GM12878 (cell line): ENCODE data around the gene SLC35F3. TPM values are rescaled to one million over a fixed set of nuclear protein-coding genes. Genes with fewer than 3 reads are reported as not detected.

Source experiments
- ATAC-seq: fragments of 200-7000 bp; cut with Tn5 transposase; 3 replicates; pipeline ENCODE4 v1.9.1; 2020; ENCODE audit warnings: mild to moderate bottlenecking, moderate library complexity
- BruUV-seq: library from RNA; stranded (reverse); fragments of 400-500 nt; replicated peaks from 2 replicates; lab custom pipeline; 2021; lab: Mats Ljungman, UMichigan
- CTCF ChIA-PET: fragments of 300-600 bp; sonication (Branson Sonifier 250); formaldehyde crosslinking; extraction: SDS; loops from one replicate; lab custom pipeline; 2021; ENCODE audit warnings: inconsistent platforms; lab: Yijun Ruan, JAX
- POLR2A ChIA-PET: fragments of 350-600 bp; formaldehyde crosslinking; extraction: SDS; loops from one replicate; lab custom pipeline; 2021; ENCODE audit warnings: inconsistent platforms; lab: Charles Lee
- RAD21 ChIA-PET: fragments of 300-600 bp; sonication (Branson Sonifier 250); formaldehyde crosslinking; loops from one replicate; lab custom pipeline; 2023; ENCODE audit warnings: antibody characterized with exemption; ENCODE audit not compliant: unreplicated experiment; lab: Charles Lee
- SMC1A ChIA-PET: fragments of 300-600 bp; sonication (Branson Sonifier 250); formaldehyde crosslinking; loops from one replicate; lab custom pipeline; 2023; ENCODE audit not compliant: unreplicated experiment, uncharacterized antibody; lab: Charles Lee
- DNase-seq: peaks from one replicate; pipeline ENCODE4 v3.0.0-alpha.2; 2011; ENCODE audit warnings: low read depth, low spot score
- FAIRE-seq: peaks from 3 replicates; lab custom pipeline; 2011; peaks lifted over from hg19 to GRCh38; lab: Jason Lieb, UNC
- H2AFZ ChIP-seq: 2 replicates; pipeline ENCODE4 v1.6.0; 2011; ENCODE audit warnings: low read depth, low read length, control low read depth; ENCODE audit not compliant: control insufficient read depth
- H3K27ac ChIP-seq: 2 replicates; pipeline ENCODE4 v1.5.1; 2011; ENCODE audit warnings: control low read depth; ENCODE audit not compliant: control insufficient read depth, insufficient read depth
- H3K27me3 ChIP-seq, 2 experiments: replicated peaks in 1 of 2; 2 replicates each; pipeline versions ENCODE4 v1.6.0 to v1.6.1; 2011; ENCODE audit warnings: low read length in 1 of 2; ENCODE audit not compliant: control insufficient read depth in 2 of 2, insufficient read depth in 2 of 2
- H3K36me3 ChIP-seq, 2 experiments: 2 replicates each; pipeline ENCODE4 v1.5.1; 2011; ENCODE audit warnings: low read length in 1 of 2; ENCODE audit not compliant: control insufficient read depth in 2 of 2, insufficient read depth in 2 of 2
- H3K4me1 ChIP-seq: 2 replicates; pipeline ENCODE4 v1.6.1; 2011; ENCODE audit warnings: mild to moderate bottlenecking, low read length, moderate library complexity, mixed read lengths; ENCODE audit not compliant: control insufficient read depth, insufficient read depth
- H3K4me2 ChIP-seq: 2 replicates; pipeline ENCODE4 v1.6.0; 2011; ENCODE audit warnings: control low read depth; ENCODE audit not compliant: control insufficient read depth, insufficient read depth
- H3K4me3 ChIP-seq: fragments of 200-600 bp; sonication (generic); 2 replicates; pipeline ENCODE4 v1.5.1; 2016
- H3K79me2 ChIP-seq: 2 replicates; pipeline ENCODE4 v1.6.0; 2011; ENCODE audit warnings: low read length; ENCODE audit not compliant: control insufficient read depth, insufficient read depth
- H3K9ac ChIP-seq: 2 replicates; pipeline ENCODE4 v1.8.0; 2011; ENCODE audit warnings: low read length, control low read depth, mixed read lengths; ENCODE audit not compliant: control insufficient read depth, insufficient read depth
- H3K9me3 ChIP-seq: replicated peaks from 3 replicates; pipeline ENCODE4 v1.5.1; 2011; ENCODE audit warnings: mild to moderate bottlenecking, low read length; ENCODE audit not compliant: control insufficient read depth, insufficient read depth
- H4K20me1 ChIP-seq: 2 replicates; pipeline ENCODE4 v1.6.0; 2011; ENCODE audit not compliant: control insufficient read depth, insufficient read depth
- BCL3 ChIP-seq: IDR thresholded peaks from 2 replicates; pipeline ENCODE4 v1.6.1; 2011; ENCODE audit warnings: borderline replicate concordance, low read depth, mild to moderate bottlenecking, moderate library complexity, low read length; ENCODE audit not compliant: insufficient read depth, poor library complexity, severe bottlenecking
- BCLAF1 ChIP-seq: fragments of 450-650 bp; IDR thresholded peaks from 2 replicates; pipeline ENCODE4 v1.6.1; 2017; ENCODE audit warnings: antibody characterized with exemption, mild to moderate bottlenecking, moderate library complexity
- WGBS: methylation state at CpG from one replicate; pipeline ENCODE4 v1.1.6; 2016; ENCODE audit warnings: low lambda C conversion rate; ENCODE audit not compliant: insufficient replicate concordance, insufficient coverage; ENCODE audit errors: missing lambda C conversion rate; 5-methylcytosine and 5-hydroxymethylcytosine counted together
- in situ Hi-C: fragments of 300-500 bp; cut with MboI; formaldehyde crosslinking; loops from 9 replicates; pipeline ENCODE4 v1.14.3; 2018; ENCODE audit warnings: mixed read lengths
- intact Hi-C: fragments of 100-400 bp; cut with micrococcal nuclease; formaldehyde crosslinking; loops from one replicate; pipeline ENCODE4 v1.14.2; 2022; ENCODE audit not compliant: unreplicated experiment
- polyA plus RNA-seq, 11 experiments: library from polyadenylated mRNA; depleted of rRNA in 4 of 11; unstranded in 6 of 11; stranded (reverse) in 5 of 11; fragments of >200 nt; fragmentation: Nextera tagmentation in 4 of 11; fragmentation: Illumina TruSeq in 1 of 11; extraction: Ambion mirVana in 4 of 11; extraction: Trizol in 1 of 11; gene quantifications; 1 replicate in 1 of 11; 2 replicates in 10 of 11; pipeline versions ENCODE4 v1.2.1 to v1.2.3, GENCODE V29; 2011 to 2016; ENCODE audit warnings: inconsistent platforms in 2 of 11, missing spikeins in 2 of 11, low read depth in 1 of 11
- total RNA-seq, 4 experiments: library from RNA; depleted of rRNA in 3 of 4; stranded (reverse); fragments of >200 nt in 3 of 4; fragmentation: Illumina TruSeq in 1 of 4; extraction: Trizol in 1 of 4; gene quantifications; 2 replicates each; pipeline versions ENCODE4 v1.2.1 to v1.2.3, GENCODE V29; 2013 to 2021

The SLC35F3 gene
- total and polyA plus RNA-seq, 10 of the 15 experiments (the other 5 are each of a cell fraction or from before 2014, with no cell fraction given) = 1.0 to 8.6 (median 5.7) TPM

GRCh38 chr1:234169161-234169849, 264.8 kb downstream of the SLC35F3 start:
- CTCF ChIA-PET = interaction anchor here (1.1 kb wide), 1 partner anchor 140 kb away, joined by 4 read pairs; no protein-coding TSS in a partner anchor
- no peaks in the 10 kb centered on the region for H3K9me3 ChIP-seq

More at GRCh38 chr1:234169161-234169849, 264.8 kb downstream of the SLC35F3 start:
- RAD21 ChIA-PET = no interaction called here
- TF ChIP-seq BCLAF1 (no peak), BCL3 (no peak)
- TF ChIP-seq, all 136 proteins: peak for 0
- Histone ChIP-seq H3K36me3 (no peaks in the 10 kb centered on the region), H2AFZ (no peak overlapping the region), H3K4me2 (no peak overlapping the region), H3K4me3 (no peak overlapping the region), H3K27ac (no peak overlapping the region), H3K79me2 (no peaks in the 10 kb centered on the region), H3K9ac (no peak overlapping the region), H4K20me1 (no peaks in the 10 kb centered on the region), H3K27me3 (0 out of 4 replicates have a peak, but pooled peaks cover 0 to 2% of the 10 kb centered on the region in 2 experiments), H3K4me1 (peaks cover 6% of the 10 kb centered on the region; the same call in 1 of the 2 replicates)
- ChIA-PET SMC1A (interaction anchor here (1.4 kb wide), 1 partner anchor 10 kb away, joined by 3 read pairs; no protein-coding TSS in a partner anchor), POLR2A (no interaction called here)
- no peak for ATAC-seq
- no peak for FAIRE-seq
- no peak for DNase-seq
- intact Hi-C loops (no loop called here), in situ Hi-C loops (no loop called here)
- no TSS peak for BruUV-seq
- 53% methylated on average over 9 of the region's 9 CpGs for WGBS
